ENCODE data around the gene ATG10.

GRCh38 chr5:81950996-81951395 lies 20.8 kb upstream of the ATG10 start:
- no peak for TF ChIP-seq CTCF (IDR thresholded peaks at IDR 0.05; ENCODE audit: insufficient read depth, low read depth, low read length)
- no peak for TF ChIP-seq EZH2 (IDR thresholded peaks at IDR 0.05; ENCODE audit: insufficient read depth, low read length)

Data from astrocyte (in vitro differentiated cells and primary cell).